Hepatocyte (in vitro differentiated cells): Measurements from ENCODE around the gene CDCP1. TPM values are rescaled to one million over a fixed set of nuclear protein-coding genes. Genes with fewer than 3 reads are reported as not detected.

ENCODE experiments used
- DNase-seq: peaks from one replicate; pipeline ENCODE4 v3.0.0-alpha.2; 2016; ENCODE audit warnings: low spot score
- H2AFZ ChIP-seq: fragments of 200-600 bp; sonication (generic); 2 replicates; pipeline ENCODE4 v1.6.0; 2016; ENCODE audit warnings: antibody characterized with exemption, mild to moderate bottlenecking
- H3K27ac ChIP-seq: fragments of 200-600 bp; sonication (generic); 2 replicates; pipeline ENCODE4 v1.5.1; 2016; ENCODE audit warnings: mild to moderate bottlenecking
- H3K27me3 ChIP-seq: fragments of 200-600 bp; sonication (generic); 2 replicates; pipeline ENCODE4 v1.6.1; 2016
- H3K36me3 ChIP-seq: fragments of 200-600 bp; sonication (generic); replicated peaks from 2 replicates; pipeline ENCODE4 v1.5.1; 2016; ENCODE audit warnings: low read depth; ENCODE audit not compliant: insufficient read depth
- H3K4me1 ChIP-seq: fragments of 200-600 bp; sonication (generic); 2 replicates; pipeline ENCODE4 v1.5.1; 2016; ENCODE audit warnings: mild to moderate bottlenecking, moderate library complexity; ENCODE audit not compliant: insufficient read depth
- H3K4me2 ChIP-seq: fragments of 200-600 bp; sonication (generic); 2 replicates; pipeline ENCODE4 v1.6.0; 2016
- H3K4me3 ChIP-seq: fragments of 200-600 bp; sonication (generic); 2 replicates; pipeline ENCODE4 v1.5.1; 2016; ENCODE audit warnings: mild to moderate bottlenecking
- H3K79me2 ChIP-seq: fragments of 200-600 bp; sonication (generic); 2 replicates; pipeline ENCODE4 v1.6.0; 2017; ENCODE audit warnings: mild to moderate bottlenecking
- H3K9me2 ChIP-seq: fragments of 200-600 bp; sonication (generic); replicated peaks from 2 replicates; pipeline ENCODE4 v1.6.0; 2017; ENCODE audit warnings: mild to moderate bottlenecking; ENCODE audit not compliant: insufficient read depth
- H3K9me3 ChIP-seq: fragments of 200-600 bp; sonication (generic); 2 replicates; pipeline ENCODE4 v1.5.1; 2016; ENCODE audit warnings: low read depth, mild to moderate bottlenecking
- H4K20me1 ChIP-seq: fragments of 200-600 bp; sonication (generic); 2 replicates; pipeline ENCODE4 v1.6.0; 2016; ENCODE audit warnings: mild to moderate bottlenecking; ENCODE audit not compliant: insufficient read depth, poor library complexity, severe bottlenecking
- CTCF ChIP-seq: fragments of 200-600 bp; sonication (generic); IDR thresholded peaks from 2 replicates; pipeline ENCODE4 v1.5.1; 2016; ENCODE audit warnings: antibody characterized with exemption, mild to moderate bottlenecking; ENCODE audit not compliant: poor library complexity
- EZH2 ChIP-seq: fragments of 200-600 bp; sonication (generic); IDR thresholded peaks from 2 replicates; pipeline ENCODE4 v1.6.1; 2016; ENCODE audit warnings: antibody characterized with exemption, mild to moderate bottlenecking, borderline replicate concordance
- EZH2phosphoT487 ChIP-seq: fragments of 200-600 bp; sonication (generic); IDR thresholded peaks from one replicate; pipeline ENCODE4 v1.6.1; 2018; ENCODE audit warnings: antibody characterized with exemption, mild to moderate bottlenecking, low read depth, moderate library complexity; ENCODE audit not compliant: unreplicated experiment, severe bottlenecking
- WGBS: methylation state at CpG from one replicate; pipeline ENCODE4 v1.1.6; 2016; ENCODE audit warnings: low lambda C conversion rate; ENCODE audit errors: missing lambda C conversion rate; 5-methylcytosine and 5-hydroxymethylcytosine counted together
- polyA plus RNA-seq: library from polyadenylated mRNA; unstranded; fragments of >200 nt; fragmentation: Nextera tagmentation; extraction: Ambion mirVana; gene quantifications from 2 replicates; pipeline ENCODE4 v1.2.1, GENCODE V29; 2016
- total RNA-seq: library from RNA; depleted of rRNA; stranded (reverse); fragments of >200 nt; gene quantifications from 2 replicates; pipeline ENCODE4 v1.2.3, GENCODE V29; 2014

The CDCP1 gene
- total and polyA plus RNA-seq, 2 experiments from 2014 or later: 4.8 to 7.0 TPM

GRCh38 chr3:45119376-45119775, 26.8 kb downstream of the CDCP1 start:
- H3K9me2 ChIP-seq: no peaks in the 10 kb centered on the region
- H2AFZ ChIP-seq: no peak overlapping the region
- no peaks in the 10 kb centered on the region for H3K9me3 ChIP-seq
- H3K4me2 ChIP-seq: no peak overlapping the region
- 46% methylated on average over 4 of the region's 4 CpGs for WGBS
- peaks cover 18% of the 10 kb centered on the region for H3K4me1 ChIP-seq
- no peak overlapping the region for H3K4me3 ChIP-seq
- no peaks in the 10 kb centered on the region for H3K27me3 ChIP-seq
- no peaks in the 10 kb centered on the region for H4K20me1 ChIP-seq
- H3K36me3 ChIP-seq: no peaks in the 10 kb centered on the region
- DNase-seq: no peak
- TF ChIP-seq EZH2phosphoT487 (no peak), EZH2 (no peak), CTCF (no peak)
- no peaks in the 10 kb centered on the region for H3K79me2 ChIP-seq
- H3K27ac ChIP-seq: no peak overlapping the region

- Histone ChIP-seq H3K4me2 (no peak overlapping the region), H3K9me2 (no peaks in the 10 kb centered on the region), H3K4me3 (no peak overlapping the region), H3K36me3 (no peaks in the 10 kb centered on the region), H3K79me2 (no peaks in the 10 kb centered on the region), H2AFZ (no peak overlapping the region), H3K4me1 (peaks cover 18% of the 10 kb centered on the region), H3K9me3 (no peaks in the 10 kb centered on the region), H4K20me1 (no peaks in the 10 kb centered on the region), H3K27ac (no peak overlapping the region), H3K27me3 (no peaks in the 10 kb centered on the region)
- TF ChIP-seq CTCF: no peak
- no peak for TF ChIP-seq EZH2phosphoT487
- no peak for TF ChIP-seq EZH2
- DNase-seq: no peak
- WGBS: 90% methylated on average over 2 of the region's 2 CpGs
These were observed 27.5 kb downstream of the CDCP1 start for GRCh38 chr3:45118615-45119071.

- Histone ChIP-seq H3K27ac (no peak overlapping the region), H2AFZ (no peak overlapping the region), H3K79me2 (no peaks in the 10 kb centered on the region), H3K4me2 (no peak overlapping the region), H3K4me3 (no peak overlapping the region), H3K9me2 (no peaks in the 10 kb centered on the region), H3K27me3 (no peaks in the 10 kb centered on the region), H3K9me3 (no peaks in the 10 kb centered on the region), H3K36me3 (no peaks in the 10 kb centered on the region), H4K20me1 (no peaks in the 10 kb centered on the region), H3K4me1 (peaks cover 10% of the 10 kb centered on the region)
- WGBS: 70% methylated on average over 4 of the region's 4 CpGs
- DNase-seq: no peak
- TF ChIP-seq CTCF (no peak), EZH2phosphoT487 (no peak), EZH2 (no peak)
These were observed 29.8 kb downstream of the CDCP1 start for GRCh38 chr3:45116350-45116749.

- Histone ChIP-seq H3K4me3 (no peak overlapping the region), H3K27ac (no peak overlapping the region), H3K4me2 (no peak overlapping the region), H4K20me1 (no peaks in the 10 kb centered on the region), H2AFZ (no peak overlapping the region), H3K4me1 (peaks cover 8% of the 10 kb centered on the region), H3K9me3 (no peaks in the 10 kb centered on the region), H3K9me2 (no peaks in the 10 kb centered on the region), H3K27me3 (no peaks in the 10 kb centered on the region), H3K79me2 (no peaks in the 10 kb centered on the region), H3K36me3 (no peaks in the 10 kb centered on the region)
- 77% methylated on average over 6 of the region's 6 CpGs for WGBS
- no peak for TF ChIP-seq EZH2
- no peak for TF ChIP-seq CTCF
- TF ChIP-seq EZH2phosphoT487: no peak
- no peak for DNase-seq
These were observed 32.5 kb downstream of the CDCP1 start for GRCh38 chr3:45113625-45114050.
